CD4-positive, CD25-positive, alpha-beta regulatory T cell (primary cell): ENCODE data around the gene CDCP1. TPM values are rescaled to one million over a fixed set of nuclear protein-coding genes. Genes with fewer than 3 reads are reported as not detected.
"Not testable (repeated sequence)": the region's sequence is repeated elsewhere in the genome, so short reads cannot be mapped to it uniquely, and the experiment has no call there.

Experiments used
- ATAC-seq, 2 donors: fragments of 150-1000 bp; cut with Tn5 transposase; one replicate each; pipeline ENCODE4 v1.10.0; 2021; ENCODE audit warnings: low read depth in 2 of 2, moderate number of reproducible peaks in 2 of 2, moderate library complexity in 1 of 2
- DNase-seq, 3 donors: peaks; one replicate each; pipeline versions ENCODE4 v3.0.0 to v3.0.0-alpha.2; 2012 to 2022; ENCODE audit warnings: mixed read lengths in 1 of 3
- H3K27ac ChIP-seq: one replicate; pipeline ENCODE4 v1.7.0; 2013; ENCODE audit warnings: mild to moderate bottlenecking, low read length; ENCODE audit not compliant: insufficient read depth, poor library complexity, severe bottlenecking
- H3K27me3 ChIP-seq: one replicate; pipeline ENCODE4 v1.7.0; 2013; ENCODE audit warnings: low read length; ENCODE audit not compliant: control insufficient read depth, insufficient read depth
- H3K36me3 ChIP-seq: one replicate; pipeline ENCODE4 v1.7.0; 2013; ENCODE audit warnings: mild to moderate bottlenecking, low read length, moderate library complexity; ENCODE audit not compliant: control insufficient read depth, insufficient read depth
- H3K4me1 ChIP-seq: 2 replicates; pipeline ENCODE4 v1.7.0; 2013; ENCODE audit warnings: mild to moderate bottlenecking, low read length; ENCODE audit not compliant: insufficient read depth, control insufficient read depth, poor library complexity, severe bottlenecking
- H3K4me3 ChIP-seq: one replicate; pipeline ENCODE4 v1.7.0; 2013; ENCODE audit warnings: low read depth, mild to moderate bottlenecking, low read length, moderate library complexity
- H3K9me3 ChIP-seq, 2 experiments: 1 replicate in 1 of 2; 2 replicates in 1 of 2; pipeline ENCODE4 v1.7.0; 2013; ENCODE audit warnings: low read length in 2 of 2, mild to moderate bottlenecking in 1 of 2, moderate library complexity in 1 of 2; ENCODE audit not compliant: control insufficient read depth in 2 of 2
- H3K27ac Mint-ChIP-seq, 3 donors: one replicate each; pipeline ENCODE4 v1.8.0; 2020 to 2022; ENCODE audit warnings: mild to moderate bottlenecking in 3 of 3, mixed read lengths in 3 of 3, moderate library complexity in 2 of 3
- H3K27me3 Mint-ChIP-seq: one replicate; pipeline ENCODE4 v1.8.0; 2022; ENCODE audit warnings: mild to moderate bottlenecking, mixed read lengths
- H3K36me3 Mint-ChIP-seq: one replicate; pipeline ENCODE4 v1.8.0; 2020; ENCODE audit warnings: mixed read lengths
- H3K4me1 Mint-ChIP-seq, 4 donors: one replicate each; pipeline ENCODE4 v1.8.0; 2020 to 2022; ENCODE audit warnings: mixed read lengths in 4 of 4, mild to moderate bottlenecking in 1 of 4
- H3K4me3 Mint-ChIP-seq, 4 donors: one replicate each; pipeline ENCODE4 v1.8.0; 2020 to 2022; ENCODE audit warnings: mild to moderate bottlenecking in 4 of 4, mixed read lengths in 4 of 4, moderate library complexity in 3 of 4
- H3K9me3 Mint-ChIP-seq, 7 donors: one replicate each; pipeline ENCODE4 v1.8.0; 2020 to 2022; ENCODE audit warnings: mixed read lengths in 7 of 7, mild to moderate bottlenecking in 3 of 7, moderate library complexity in 2 of 7
- polyA plus RNA-seq, 4 donors: library from polyadenylated mRNA; unstranded; fragments of 300-500 nt; fragmentation: Illumina TruSeq; gene quantifications; one replicate each; pipeline ENCODE4 v1.2.3, GENCODE V29; 2021
- total RNA-seq: library from RNA; stranded (reverse); gene quantifications from one replicate; pipeline ENCODE4 v1.2.3, GENCODE V29; 2022

CDCP1 gene
- total and polyA plus RNA-seq, 5 donors from 2014 or later: 0.47 to 2.5 (median 0.93) TPM

- not testable (repeated sequence) for H3K4me3 ChIP-seq, ATAC-seq, H3K27me3 ChIP-seq, H3K36me3 Mint-ChIP-seq, H3K4me1 ChIP-seq, H3K36me3 ChIP-seq, H3K9me3 ChIP-seq, DNase-seq, H3K27me3 Mint-ChIP-seq, H3K4me3 Mint-ChIP-seq, H3K27ac ChIP-seq, H3K9me3 Mint-ChIP-seq
- Mint-ChIP-seq H3K27ac (peak overlapping the region in 1 of 3 donors; percentile 11), H3K4me1 (peaks cover 0 to 11% (median 2%) of the 10 kb centered on the region in 4 donors)
Measured at GRCh38 chr3:45053805-45054195, 92.4 kb downstream of the CDCP1 start.

DNA sequence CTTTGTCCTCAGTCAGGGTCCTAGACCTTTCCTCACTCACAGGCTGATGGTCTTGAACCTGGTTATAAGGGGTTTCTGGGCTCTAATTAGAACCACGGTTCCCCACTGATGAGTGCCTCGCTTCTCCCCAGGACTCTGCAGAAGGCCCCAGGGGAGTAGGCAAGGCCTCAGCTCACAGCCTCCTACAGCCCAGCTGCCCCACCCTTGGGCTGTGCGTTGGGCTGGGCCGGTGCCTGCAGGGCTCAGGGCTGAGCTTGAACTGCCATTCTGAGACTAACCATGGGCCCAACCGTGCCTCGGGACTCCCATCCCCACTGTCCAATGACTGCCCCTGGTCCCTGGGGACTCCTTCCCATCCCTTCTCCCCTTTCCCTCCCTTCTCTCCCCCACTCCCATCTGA, 94.5 kb downstream of the CDCP1 start:
- peaks cover 0 to 9% (median 2%) of the 10 kb centered on the region in 4 donors for H3K4me1 Mint-ChIP-seq
- no peak overlapping the region for H3K27ac Mint-ChIP-seq
- H3K4me1 ChIP-seq: no peaks in the 10 kb centered on the region
- ATAC-seq (no peak), DNase-seq (no peak)
- H3K4me3 ChIP-seq: no peak overlapping the region
- H3K27ac ChIP-seq: no peak overlapping the region
- H3K4me3 Mint-ChIP-seq: no peak overlapping the region
- peaks cover 2% of the 10 kb centered on the region for H3K27me3 ChIP-seq
- no peaks in the 10 kb centered on the region for H3K36me3 ChIP-seq
- peaks cover 0 to 2% (median 0%) of the 10 kb centered on the region in 7 donors for H3K9me3 Mint-ChIP-seq
- no peaks in the 10 kb centered on the region for H3K9me3 ChIP-seq
- no peaks in the 10 kb centered on the region for H3K36me3 Mint-ChIP-seq
- peaks cover 4% of the 10 kb centered on the region for H3K27me3 Mint-ChIP-seq

DNA sequence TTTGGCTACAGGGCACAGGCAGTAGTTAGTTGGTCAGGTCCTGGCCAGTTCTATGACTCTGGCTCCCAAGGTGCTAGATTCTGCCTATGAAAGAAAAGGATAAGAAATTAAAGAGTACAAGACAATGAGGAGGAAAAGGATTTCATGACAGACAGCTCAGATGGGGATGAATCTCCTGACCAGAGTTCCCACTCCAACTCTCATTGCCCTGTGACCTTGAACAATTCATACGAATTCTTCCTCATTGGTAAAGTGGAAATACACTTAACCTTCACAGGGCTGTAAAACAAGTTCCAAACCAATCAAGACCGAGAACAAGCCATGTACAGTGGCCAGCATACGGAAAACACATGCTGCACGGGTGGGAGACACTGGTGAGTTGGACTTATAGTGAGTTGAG, 96.4 kb downstream of the CDCP1 start:
- Histone ChIP-seq H3K4me3 (no peak overlapping the region), H3K27ac (no peak overlapping the region), H3K36me3 (no peaks in the 10 kb centered on the region), H3K4me1 (no peaks in the 10 kb centered on the region), H3K27me3 (peaks cover 2% of the 10 kb centered on the region), H3K9me3 (no peaks in the 10 kb centered on the region)
- Mint-ChIP-seq H3K4me3 (no peak overlapping the region), H3K27ac (no peak overlapping the region), H3K9me3 (peaks cover 0 to 2% (median 0%) of the 10 kb centered on the region in 7 donors), H3K27me3 (peaks cover 4% of the 10 kb centered on the region), H3K36me3 (no peaks in the 10 kb centered on the region), H3K4me1 (peaks cover 0 to 9% (median 2%) of the 10 kb centered on the region in 4 donors)
- ATAC-seq (no peak), DNase-seq (no peak)

GRCh38 chr3:45048244-45048643, 97.9 kb downstream of the CDCP1 start:
- Histone ChIP-seq H3K27me3 (peaks cover 2% of the 10 kb centered on the region), H3K4me1 (no peaks in the 10 kb centered on the region), H3K4me3 (no peak overlapping the region), H3K9me3 (no peaks in the 10 kb centered on the region), H3K27ac (no peak overlapping the region), H3K36me3 (no peaks in the 10 kb centered on the region)
- ATAC-seq (no peak), DNase-seq (no peak)
- Mint-ChIP-seq H3K9me3 (peaks cover 0 to 2% (median 0%) of the 10 kb centered on the region in 7 donors), H3K4me3 (no peak overlapping the region), H3K27me3 (peaks cover 4% of the 10 kb centered on the region), H3K4me1 (peaks cover 0 to 2% (median 0%) of the 10 kb centered on the region in 4 donors), H3K27ac (peak overlapping the region in 1 of 3 donors; percentile 75), H3K36me3 (no peaks in the 10 kb centered on the region)

- Mint-ChIP-seq H3K36me3 (no peaks in the 10 kb centered on the region), H3K4me3 (no peak overlapping the region), H3K4me1 (peaks cover 0 to 20% (median 9%) of the 10 kb centered on the region in 4 donors), H3K9me3 (peaks cover 0 to 2% (median 0%) of the 10 kb centered on the region in 7 donors), H3K27ac (no peak overlapping the region), H3K27me3 (peaks cover 2% of the 10 kb centered on the region)
- peaks cover 2% of the 10 kb centered on the region for H3K27me3 ChIP-seq
- ATAC-seq (no peak), DNase-seq (no peak)
- no peak overlapping the region for H3K4me3 ChIP-seq
- no peak overlapping the region for H3K27ac ChIP-seq
- no peaks in the 10 kb centered on the region for H3K9me3 ChIP-seq
- no peaks in the 10 kb centered on the region for H3K4me1 ChIP-seq
- H3K36me3 ChIP-seq: no peaks in the 10 kb centered on the region
Measured at GRCh38 chr3:45043728-45044299, 102.4 kb downstream of the CDCP1 start.

GRCh38 chr3:45042162-45042561, 104.0 kb downstream of the CDCP1 start:
- H3K27ac Mint-ChIP-seq: no peak overlapping the region
- H3K9me3 ChIP-seq: no peaks in the 10 kb centered on the region

GRCh38 chr3:45041666-45042065, 104.5 kb downstream of the CDCP1 start:
- DNase-seq (peak in 1 of 3 donors; percentile 38), ATAC-seq (no peak)
- H3K4me3 ChIP-seq: no peak overlapping the region
- peaks cover 13% of the 10 kb centered on the region for H3K27me3 Mint-ChIP-seq
- no peaks in the 10 kb centered on the region for H3K9me3 ChIP-seq
- peaks cover 6 to 30% (median 10%) of the 10 kb centered on the region in 4 donors for H3K4me1 Mint-ChIP-seq
- no peaks in the 10 kb centered on the region for H3K9me3 Mint-ChIP-seq
- no peaks in the 10 kb centered on the region for H3K36me3 ChIP-seq
- H3K36me3 Mint-ChIP-seq: no peaks in the 10 kb centered on the region
- H3K4me3 Mint-ChIP-seq: no peak overlapping the region
- H3K4me1 ChIP-seq: peaks cover 3% of the 10 kb centered on the region
- peaks cover 3% of the 10 kb centered on the region for H3K27me3 ChIP-seq
- H3K27ac Mint-ChIP-seq: no peak overlapping the region
- H3K27ac ChIP-seq: no peak overlapping the region

More at GRCh38 chr3:45042162-45042561, 104.0 kb downstream of the CDCP1 start:
- Histone ChIP-seq H3K27ac (no peak overlapping the region), H3K27me3 (peaks cover under 1% of the 10 kb centered on the region), H3K36me3 (no peaks in the 10 kb centered on the region), H3K4me3 (no peak overlapping the region), H3K4me1 (peaks cover 3% of the 10 kb centered on the region)
- no peak overlapping the region for H3K4me3 Mint-ChIP-seq
- H3K9me3 Mint-ChIP-seq: no peaks in the 10 kb centered on the region
- DNase-seq: no peak
- no peaks in the 10 kb centered on the region for H3K36me3 Mint-ChIP-seq
- no peak for ATAC-seq
- H3K4me1 Mint-ChIP-seq: peaks cover 6 to 26% (median 10%) of the 10 kb centered on the region in 4 donors
- peaks cover 8% of the 10 kb centered on the region for H3K27me3 Mint-ChIP-seq
